GM19463 (cell line): Measurements from ENCODE around the gene CYTH4.
"Not testable (repeated sequence)": the region's sequence is repeated elsewhere in the genome, so short reads cannot be mapped to it uniquely, and the experiment has no call there.

Experiments used
- ATAC-seq: cut with Tn5 transposase; IDR thresholded peaks from one replicate; pipeline ENCODE4 v1.9.1; 2021; ENCODE audit warnings: mild to moderate bottlenecking, moderate library complexity; ENCODE audit not compliant: unreplicated experiment

Gene CYTH4

DNA sequence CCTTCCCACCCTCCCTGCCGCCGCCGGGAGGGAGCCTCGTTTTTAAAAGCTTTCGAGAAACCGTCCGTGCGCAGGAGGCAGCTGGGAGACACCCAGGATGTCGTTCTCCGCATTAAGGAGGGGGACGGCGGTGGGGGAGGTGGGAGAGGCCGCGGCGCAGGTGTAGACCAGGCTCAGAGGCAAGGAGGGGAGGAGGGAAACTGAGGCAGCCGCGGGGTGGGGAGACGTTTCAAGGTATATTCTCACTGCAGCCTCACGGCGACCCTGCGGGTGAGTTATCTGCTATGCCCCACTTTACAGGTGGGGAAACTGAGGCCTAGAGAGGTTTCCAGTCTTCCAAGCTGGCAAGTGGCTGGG is 42.7 kb downstream of the CYTH4 start:
- no peak for ATAC-seq

DNA sequence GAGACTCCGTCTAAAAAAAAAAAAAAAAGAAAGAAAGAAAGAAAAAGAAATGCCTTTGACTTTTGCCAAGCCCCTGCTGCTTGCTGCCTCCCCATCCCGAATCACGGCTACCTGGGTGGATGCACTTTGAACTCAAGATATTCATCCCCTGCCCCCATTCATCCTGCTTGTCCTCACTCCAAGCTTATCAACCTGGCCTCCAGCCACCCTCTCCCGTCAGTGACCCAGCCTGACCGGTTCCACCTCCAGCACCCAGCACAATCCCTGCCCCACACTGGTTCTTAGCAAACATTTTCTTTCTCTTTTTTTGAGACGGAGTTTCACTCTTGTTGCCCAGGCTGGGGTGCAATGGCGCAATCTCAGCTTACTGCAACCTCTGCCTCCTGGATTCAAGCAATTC is 44.4 kb downstream of the CYTH4 start:
- ATAC-seq, result no peak

DNA sequence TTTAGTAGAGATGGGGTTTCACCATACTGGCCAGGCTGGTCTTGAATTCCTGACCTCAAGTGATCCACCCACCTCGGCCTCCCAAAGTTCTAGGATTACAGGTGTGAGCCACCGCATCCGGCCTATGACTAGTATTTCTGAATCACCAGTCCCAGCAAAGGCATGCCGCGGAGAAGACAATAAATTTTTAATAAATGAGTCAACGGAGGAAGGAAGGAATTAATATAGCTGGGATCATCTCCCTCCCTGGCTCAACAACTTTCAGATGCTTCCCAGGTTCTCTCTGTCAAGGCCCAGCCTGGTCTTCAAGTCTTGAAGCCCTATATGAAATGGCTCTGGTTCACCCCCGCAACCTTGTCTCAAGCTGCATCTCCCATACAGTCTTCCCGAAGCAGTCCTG is 45.7 kb downstream of the CYTH4 start:
- no peak for ATAC-seq

GRCh38 chr22:37328538-37329237 is 46.4 kb downstream of the CYTH4 start:
- not testable (repeated sequence) for ATAC-seq

DNA sequence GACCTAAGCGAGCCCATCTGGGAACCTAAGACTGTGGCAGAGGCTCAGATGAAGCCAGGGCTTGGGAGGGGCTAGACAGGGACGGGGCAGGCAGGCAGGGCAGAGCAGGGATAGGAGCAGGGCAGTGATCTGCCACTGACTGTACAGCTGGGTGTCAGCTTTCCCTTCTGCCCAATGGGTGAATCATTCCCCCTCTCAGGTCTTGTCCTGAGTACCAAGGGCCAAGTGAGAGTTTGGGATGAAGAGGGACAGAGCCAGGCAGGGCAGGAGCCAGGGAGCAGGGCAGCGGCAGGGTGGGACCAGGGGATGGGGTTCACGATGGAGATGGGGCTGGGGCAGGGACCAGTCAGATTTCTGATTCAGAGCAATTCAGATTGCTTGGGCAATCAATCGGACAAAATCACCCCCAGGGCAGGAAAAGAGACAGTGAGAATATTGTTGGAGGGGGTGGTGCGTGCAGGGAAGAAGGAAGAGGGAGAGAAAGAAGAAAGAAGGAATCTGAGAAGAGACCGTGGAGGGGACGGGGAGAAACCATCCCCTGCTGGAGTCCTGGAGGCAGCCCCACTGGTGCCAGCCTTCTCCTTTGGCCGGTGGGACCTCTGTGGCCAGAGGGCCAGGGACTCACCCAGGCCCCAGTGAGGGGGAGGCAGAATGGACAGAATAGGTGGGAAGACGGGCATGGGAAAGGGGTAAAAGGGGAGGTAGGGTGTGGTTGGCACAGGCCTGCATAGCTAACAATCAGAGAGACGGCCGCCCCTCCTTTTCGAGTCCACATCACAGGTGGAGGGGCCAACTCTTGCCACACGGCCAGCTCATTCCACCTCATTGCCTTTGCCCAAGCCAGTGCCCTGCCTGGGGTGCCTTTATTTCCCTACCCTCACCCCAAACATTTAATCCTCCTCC is 47.2 kb downstream of the CYTH4 start:
- no peak for ATAC-seq

DNA sequence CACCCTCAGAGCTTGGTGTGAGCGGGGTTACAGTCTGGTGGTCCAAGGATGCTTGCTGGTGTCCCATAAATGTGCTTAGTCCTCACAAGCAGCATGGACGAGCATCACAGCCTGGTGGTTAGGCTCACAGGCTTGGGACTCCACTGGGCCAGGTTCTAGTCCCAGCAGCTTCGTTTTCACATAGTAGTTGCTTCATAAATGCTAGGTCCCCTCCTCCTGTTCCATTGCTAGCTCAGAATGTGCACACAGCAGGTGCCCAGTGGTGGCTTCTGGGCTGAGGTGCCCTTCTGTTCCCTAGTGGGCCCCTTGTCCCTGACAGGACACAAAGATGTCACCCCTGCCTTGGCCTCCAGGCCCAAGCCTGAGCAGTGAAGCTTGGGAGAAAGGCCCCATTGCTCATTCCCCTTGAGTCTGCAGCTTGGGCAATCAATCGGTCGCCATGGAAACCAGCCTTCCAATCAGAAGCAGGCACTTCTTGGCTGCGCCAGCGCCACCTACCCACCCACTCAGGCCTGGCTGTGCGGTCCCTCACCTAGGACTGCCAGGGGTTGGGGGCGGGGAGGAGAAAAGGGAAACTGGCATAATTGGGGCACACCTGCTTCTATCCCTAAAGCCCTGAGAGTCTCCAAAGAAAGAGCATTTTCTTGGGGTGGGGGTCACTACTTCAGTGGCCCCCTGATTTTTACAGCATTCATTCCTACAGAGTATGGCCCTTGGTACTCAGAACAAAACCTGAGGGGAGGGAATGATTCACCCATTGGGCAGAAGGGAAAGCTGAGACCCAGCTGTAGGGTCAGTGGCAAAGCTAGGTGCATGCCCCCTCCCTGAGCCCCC is 48.1 kb downstream of the CYTH4 start:
- no peak for ATAC-seq

GRCh38 chr22:37331034-37331428 is 48.7 kb downstream of the CYTH4 start:
- ATAC-seq, result no peak

DNA sequence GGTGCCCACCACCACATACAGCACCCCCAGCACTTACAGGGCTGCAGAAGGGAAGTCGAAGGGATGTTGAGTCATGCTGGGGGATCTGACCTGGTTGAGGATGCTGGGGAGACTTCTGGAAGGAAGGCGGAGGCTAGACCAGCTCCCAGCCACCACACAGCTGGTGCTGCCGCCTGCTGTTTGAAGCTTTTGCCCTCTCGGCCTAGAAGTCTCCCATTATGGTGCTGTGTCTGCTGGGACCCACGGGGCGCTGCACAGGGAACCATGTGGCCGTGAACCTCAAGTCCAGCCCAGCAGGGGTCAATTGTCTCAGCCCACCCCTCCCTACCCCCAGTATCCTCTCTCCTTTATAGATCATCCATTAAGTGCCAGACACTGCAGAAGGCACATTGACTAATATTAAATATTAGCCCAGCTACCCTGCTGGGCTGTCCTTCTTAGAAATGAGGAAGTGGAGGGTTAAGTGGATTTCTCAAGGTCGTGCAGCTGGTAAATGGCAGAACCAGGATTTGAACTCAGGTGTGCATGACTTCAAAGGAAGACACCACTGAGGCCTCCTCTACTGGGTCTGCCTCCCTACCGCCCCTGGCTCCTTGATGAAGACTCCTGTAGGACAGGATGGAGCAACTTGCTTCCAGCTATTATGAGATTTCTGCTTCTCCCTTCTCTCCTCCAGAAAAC is 49.7 kb downstream of the CYTH4 start:
- no peak for ATAC-seq

DNA sequence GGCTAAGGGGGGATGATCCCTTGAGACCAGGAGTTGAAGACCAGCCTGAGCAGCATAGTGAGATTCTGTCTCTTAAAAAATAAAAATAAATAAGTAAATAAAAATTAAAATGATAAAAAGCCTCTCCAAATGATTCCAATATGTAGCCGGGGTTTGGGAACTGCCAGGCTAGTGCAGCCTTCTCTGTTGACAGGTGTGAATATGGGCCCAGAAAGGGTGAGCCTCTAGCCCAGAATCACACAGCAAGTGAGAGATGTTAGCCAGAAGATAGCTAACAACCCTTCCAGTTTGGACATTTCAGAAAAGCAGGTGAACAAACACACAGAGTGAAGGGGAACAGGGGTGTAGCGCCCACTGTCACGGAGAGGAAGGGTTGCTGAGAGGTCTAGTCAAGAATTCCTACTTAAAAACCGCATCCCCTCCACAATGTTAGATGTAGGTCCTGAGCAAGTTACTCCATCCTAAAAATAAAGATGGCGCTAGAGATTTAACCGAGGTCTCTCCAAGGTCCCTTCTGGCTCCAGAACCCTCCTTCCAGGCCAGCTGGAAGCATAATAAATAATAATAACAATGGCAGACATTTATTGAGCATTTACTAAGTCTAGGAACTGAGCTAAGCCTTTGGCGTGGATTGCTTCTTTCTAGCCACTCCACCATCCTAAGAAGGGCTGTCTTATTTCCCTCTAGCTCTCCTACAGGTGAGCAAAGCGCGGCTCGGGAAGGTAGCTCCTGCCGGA is 51.6 kb downstream of the CYTH4 start:
- no peak for ATAC-seq

- ATAC-seq, result no peak
Measured at GRCh38 chr22:37334461-37334858, 52.2 kb downstream of the CYTH4 start.

DNA sequence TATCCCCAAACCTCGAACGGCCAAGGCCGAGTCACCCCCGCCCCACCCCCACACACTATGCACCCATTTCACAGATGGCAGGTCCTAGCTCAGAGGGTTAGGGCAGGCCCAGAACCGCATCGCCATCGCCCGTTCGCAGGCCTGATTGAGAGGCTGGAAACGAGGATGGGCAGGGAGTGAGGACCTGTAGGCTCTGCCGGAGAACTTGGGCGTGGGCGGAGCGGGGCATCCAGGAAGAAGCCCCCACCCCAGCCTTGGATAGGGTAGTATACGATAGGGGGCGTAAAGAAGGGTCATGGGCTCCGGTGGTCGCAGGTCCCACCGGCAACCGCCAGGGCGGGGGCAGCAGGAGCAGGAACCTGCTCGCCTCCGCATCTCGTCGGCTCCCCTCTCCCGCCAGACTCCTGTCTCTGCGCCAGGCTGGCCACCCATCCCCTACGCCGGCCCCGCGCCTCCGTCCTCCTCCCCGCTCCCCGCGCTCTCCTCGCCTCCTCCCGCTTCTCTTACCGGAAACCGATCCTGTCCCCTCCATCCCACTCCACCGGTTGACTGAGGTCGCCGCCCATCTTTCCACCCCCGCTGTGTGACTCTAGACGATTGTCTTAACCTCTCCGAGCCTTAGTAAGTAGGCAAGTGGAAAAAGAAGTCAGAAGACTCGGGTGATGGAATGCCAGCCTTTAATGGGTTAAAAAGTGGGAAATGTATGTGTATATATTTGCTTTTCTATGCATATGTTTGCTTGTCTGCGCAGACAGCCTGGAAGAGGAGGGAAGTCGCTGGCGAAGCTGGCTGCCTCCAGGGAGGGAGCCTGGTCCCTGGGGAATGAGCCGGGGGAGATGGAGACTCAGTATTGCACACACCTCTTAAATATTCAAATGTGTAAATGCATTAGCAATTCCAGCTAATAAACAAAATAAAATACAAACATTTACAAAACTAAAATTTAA is 52.8 kb downstream of the CYTH4 start:
- ATAC-seq, result no peak

- ATAC-seq, result no peak
Measured at GRCh38 chr22:37335806-37336199, 53.5 kb downstream of the CYTH4 start.

DNA sequence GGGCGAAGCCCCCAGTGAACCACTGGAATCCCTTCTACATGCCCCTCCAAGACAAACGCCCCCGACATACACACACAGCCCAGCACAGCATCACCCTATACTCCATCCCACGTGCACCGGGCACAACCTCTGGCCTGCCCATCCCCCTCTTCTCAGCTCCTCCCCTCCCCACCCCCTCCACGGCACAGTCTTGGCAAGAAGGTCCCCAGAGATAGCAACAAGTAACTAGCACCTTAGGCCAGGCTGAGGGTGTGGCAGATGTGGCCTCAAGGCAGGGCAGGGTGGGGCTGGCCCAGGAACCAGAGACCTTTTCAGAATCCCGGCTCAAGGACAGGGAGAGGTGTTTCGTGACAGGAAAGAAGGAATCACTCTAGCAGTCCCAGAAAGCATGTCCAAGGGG is 54.3 kb downstream of the CYTH4 start:
- ATAC-seq, result no peak

GRCh38 chr22:37337204-37337943 is 55.1 kb downstream of the CYTH4 start:
- no peak for ATAC-seq

- no peak for ATAC-seq
Measured at GRCh38 chr22:37338539-37339246, 56.4 kb downstream of the CYTH4 start.

GRCh38 chr22:37340331-37341262 is 58.3 kb downstream of the CYTH4 start:
- no peak for ATAC-seq

GRCh38 chr22:37342065-37342464 is 59.8 kb downstream of the CYTH4 start:
- no peak for ATAC-seq
